HG03460 (cell line): Measurements from ENCODE around the gene ZFP37.
"Not testable (repeated sequence)": the region's sequence is repeated elsewhere in the genome, so short reads cannot be mapped to it uniquely, and the experiment has no call there.

Experiments
- ATAC-seq: cut with Tn5 transposase; IDR thresholded peaks from one replicate; pipeline ENCODE4 v1.9.1; 2021; ENCODE audit not compliant: unreplicated experiment

Gene ZFP37

DNA sequence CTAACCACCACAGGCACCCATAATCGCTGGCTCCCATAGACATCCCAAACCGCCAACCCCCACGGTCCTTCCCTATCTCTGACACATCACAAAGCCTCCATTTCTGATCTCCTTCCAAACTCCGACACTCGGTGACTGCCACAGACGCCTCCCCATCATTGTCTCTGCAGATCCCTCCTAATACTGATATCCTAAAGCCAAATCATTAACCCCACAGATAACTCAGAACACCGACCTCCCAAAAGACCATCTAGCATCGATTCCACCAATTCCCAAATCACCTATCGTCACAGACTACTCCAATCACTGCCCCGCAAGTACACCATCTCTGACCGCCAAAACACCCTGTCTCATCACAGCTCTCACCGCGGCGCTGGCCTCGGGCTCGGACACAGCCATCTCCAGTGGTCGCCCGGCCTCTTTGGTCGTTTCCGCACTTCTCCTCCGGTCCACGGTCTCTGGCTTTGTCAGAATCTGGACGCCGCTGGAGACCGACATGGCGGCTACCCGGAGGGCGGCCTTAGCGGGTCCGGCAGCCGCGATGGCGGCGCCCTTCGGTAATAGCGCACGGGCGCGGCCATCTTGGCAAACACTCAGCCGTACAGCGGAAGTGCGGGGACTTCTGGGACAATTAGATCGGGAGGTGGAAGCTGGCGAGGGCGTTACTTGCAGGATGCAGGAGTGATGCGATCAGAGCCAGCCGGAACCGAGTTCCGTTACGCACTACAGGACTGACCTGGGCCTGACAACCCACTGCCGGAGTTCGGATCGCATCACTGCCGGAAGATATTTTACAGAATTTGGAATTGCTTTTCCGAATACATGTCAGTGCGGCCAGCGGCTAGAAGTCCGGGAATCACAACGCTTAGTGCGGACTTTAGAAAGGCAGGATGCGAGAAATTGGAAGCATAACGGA is at the start of gene ZFP37:
TSS of gene ZFP37 (minus strand) at position 534 of the 916 bp plus-strand sequence. CDS start at position 498, 36 bp downstream.
- ATAC-seq: peak; percentile 93

DNA sequence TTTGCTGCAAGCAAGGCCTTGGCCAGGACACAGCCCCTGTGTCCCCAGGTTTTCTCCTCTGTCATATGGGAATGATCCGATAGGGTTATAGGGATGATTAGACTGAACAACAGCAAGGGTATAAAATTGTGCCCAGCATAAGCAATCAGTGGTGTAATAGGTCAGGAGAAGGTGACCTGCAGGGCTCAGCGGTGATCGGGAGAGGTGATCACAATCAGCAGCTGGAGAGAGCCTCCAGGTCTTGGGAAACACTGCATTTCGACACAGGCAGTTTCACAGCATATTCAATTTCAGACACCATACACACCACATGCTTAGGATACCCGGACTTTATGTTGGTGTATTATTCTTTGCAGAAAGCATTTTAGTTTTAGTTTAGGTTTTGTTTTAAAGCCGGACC is 48.8 kb upstream of the ZFP37 start:
- ATAC-seq: not testable (repeated sequence)

DNA sequence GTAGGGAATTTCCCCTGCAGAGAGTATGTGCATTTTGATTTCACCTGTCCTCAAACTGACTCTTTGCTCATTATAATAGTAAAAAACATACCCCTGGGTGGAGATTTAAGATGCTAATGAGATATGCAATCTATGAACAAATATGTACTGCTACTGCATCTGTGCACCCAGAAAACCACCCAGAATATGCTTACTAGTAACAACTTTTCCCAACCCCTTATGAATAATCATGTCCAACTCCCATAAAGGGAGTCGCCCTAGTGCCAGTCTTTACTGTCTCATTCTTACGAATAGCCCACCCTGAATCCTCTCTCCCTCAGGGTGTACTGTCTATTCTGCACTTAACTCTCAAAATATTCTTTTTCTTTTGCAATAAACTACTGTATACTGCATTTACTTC is 39.0 kb upstream of the ZFP37 start:
- ATAC-seq: no peak

DNA sequence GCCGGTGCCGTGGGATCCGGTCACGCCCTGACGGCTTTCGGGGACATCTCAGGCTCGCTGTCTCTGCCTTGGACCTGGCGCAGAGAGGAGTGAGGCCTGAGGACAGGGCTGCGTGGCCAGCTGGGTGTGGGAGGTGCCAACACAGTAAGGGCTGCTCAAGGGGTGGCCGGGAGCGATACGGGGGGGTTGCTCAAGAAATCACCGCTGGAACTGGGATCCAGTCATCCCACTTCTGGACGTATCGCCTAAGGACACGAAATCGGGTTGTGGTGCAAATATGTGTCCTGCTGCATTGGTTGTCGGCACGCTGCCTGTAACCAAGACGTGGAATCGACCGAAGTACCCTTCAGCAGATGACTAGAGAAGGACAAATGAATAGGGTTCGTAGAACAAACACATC is 33.4 kb upstream of the ZFP37 start:
- not testable (repeated sequence) for ATAC-seq

DNA sequence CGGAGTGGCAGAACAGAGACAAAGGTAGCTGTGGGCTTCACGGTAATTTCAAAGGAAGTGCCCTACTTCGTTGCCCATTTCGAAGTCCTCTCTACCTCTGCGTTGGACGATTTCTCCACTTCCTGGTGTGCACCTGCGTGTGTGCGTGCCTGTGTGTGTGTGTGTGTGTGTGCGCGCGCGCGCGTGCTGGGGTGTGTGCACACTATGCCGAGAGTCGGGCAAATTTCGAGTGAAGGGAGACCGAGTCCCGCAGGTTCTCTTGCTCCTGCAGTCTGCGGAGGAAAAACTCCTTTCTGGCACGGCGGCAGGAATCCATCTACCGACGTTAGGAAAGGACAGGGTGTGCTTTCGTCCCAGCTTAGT is 32.6 kb upstream of the ZFP37 start:
- not testable (repeated sequence) for ATAC-seq

DNA sequence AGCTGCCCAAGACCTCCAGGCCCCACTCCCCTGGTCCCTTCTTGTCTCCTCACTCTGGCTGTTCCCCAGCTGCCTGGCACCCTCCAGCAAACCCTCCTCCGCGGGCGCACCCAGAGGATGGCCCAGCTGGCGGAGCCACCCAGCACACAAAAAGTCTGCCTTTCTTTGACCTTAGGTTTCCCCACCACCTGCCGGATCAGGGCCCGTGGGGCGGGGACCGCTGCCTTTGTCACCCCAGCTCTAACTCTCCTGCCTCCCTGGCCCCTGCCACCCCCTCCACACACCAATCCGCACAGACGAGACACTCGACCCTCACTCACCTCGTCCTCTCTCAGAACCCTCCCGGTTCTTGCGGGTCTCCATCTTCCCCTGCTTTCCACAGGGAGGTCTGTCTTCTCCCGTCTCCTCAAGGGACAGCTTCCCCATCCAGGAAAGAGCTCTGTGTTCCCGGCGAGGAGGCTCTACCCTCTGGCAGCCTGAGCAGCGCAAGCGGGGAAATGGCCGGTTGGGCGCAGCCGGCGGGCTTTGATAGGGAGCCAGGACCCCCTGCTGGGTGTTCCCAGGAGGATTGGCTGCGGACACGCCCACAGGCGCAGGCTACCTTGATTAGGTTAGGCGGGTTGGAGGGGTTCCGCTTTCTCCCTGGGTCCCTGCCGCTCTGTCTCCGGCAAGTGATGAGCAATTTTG is 32.1 kb upstream of the ZFP37 start:
- ATAC-seq: not testable (repeated sequence)

DNA sequence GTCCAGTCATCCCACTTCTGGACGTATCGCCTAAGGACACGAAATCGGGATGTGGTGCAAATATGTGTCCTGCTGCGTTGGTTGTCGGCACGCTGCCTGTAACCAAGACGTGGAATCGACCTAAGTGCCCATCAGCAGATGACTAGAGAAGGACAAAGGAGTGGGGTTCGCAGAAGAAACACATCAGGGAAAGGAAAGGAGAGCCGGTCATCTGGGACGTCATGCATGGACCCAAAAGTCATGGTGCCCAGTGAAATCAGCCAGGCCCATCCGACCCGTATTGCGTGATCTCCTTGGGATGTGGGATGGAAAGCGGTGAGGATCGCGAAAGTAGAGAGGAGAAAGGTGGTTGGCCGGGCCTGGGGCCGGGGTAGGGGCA is 6.4 kb upstream of the ZFP37 start:
- ATAC-seq: not testable (repeated sequence)

DNA sequence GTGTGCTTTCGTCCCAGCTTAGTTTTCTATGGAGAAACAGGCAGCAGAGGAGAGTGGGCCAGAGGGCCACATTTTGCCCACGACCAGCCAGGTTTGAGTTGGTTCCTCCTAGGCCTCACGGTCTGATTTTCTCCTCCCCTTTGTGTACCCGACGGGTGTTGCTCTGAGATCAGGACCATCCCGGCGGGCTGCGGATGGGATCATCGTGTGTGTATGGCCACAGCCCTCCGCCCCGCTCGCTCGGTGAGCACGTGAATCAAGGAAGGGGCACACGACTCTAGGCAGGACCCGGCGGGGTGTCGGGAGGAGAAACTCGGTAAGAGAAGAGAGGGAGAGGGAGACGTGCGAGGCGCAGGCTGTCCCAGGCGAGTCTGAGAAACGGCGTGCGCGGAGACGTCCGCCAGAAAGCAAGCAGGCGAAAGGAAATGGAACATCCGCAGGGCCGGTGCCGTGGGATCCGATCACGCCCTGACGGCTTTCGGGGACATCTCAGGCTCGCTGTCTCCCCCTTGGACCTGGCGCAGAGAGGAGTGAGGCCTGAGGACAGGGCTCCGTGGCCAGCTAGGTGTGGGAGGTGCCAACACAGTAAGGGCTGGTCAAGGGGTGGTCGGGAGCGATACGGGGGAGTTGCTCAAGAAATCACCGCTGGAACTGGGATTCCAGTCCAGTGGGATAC is 5.9 kb upstream of the ZFP37 start:
- ATAC-seq: not testable (repeated sequence)

DNA sequence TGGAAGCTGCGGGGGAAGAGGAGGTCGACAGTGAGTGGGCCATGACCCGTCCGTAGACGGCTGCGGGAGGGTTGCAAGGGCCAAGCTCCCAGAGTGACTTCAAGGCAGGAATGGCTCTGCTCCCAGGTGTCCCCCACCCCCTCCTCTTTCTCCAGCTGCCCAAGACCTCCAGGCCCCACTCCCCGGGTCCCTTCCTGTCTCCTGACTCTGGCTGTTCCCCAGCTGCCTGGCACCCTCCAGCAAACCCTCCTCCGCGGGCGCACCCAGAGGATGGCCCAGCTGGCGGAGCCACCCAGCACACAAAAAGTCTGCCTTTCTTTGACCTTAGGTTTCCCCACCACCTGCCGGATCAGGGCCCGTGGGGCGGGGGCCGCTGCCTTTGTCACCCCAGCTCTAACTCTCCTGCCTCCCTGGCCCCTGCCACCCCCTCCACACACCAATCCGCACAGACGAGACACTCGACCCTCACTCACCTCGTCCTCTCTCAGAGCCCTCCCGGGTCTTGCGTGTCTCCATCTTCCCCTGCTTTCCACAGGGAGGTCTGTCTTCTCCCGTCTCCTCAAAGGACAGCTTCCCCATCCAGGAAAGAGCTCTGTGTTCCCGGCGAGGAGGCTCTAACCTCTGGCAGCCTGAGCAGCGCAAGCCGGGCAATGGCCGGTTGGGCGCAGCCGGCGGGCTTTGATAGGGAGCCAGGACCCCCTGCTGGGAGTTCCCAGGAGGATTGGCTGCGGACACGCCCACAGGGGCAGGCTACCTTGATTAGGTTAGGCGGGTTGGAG is 4.7 kb upstream of the ZFP37 start:
- ATAC-seq: not testable (repeated sequence)

DNA sequence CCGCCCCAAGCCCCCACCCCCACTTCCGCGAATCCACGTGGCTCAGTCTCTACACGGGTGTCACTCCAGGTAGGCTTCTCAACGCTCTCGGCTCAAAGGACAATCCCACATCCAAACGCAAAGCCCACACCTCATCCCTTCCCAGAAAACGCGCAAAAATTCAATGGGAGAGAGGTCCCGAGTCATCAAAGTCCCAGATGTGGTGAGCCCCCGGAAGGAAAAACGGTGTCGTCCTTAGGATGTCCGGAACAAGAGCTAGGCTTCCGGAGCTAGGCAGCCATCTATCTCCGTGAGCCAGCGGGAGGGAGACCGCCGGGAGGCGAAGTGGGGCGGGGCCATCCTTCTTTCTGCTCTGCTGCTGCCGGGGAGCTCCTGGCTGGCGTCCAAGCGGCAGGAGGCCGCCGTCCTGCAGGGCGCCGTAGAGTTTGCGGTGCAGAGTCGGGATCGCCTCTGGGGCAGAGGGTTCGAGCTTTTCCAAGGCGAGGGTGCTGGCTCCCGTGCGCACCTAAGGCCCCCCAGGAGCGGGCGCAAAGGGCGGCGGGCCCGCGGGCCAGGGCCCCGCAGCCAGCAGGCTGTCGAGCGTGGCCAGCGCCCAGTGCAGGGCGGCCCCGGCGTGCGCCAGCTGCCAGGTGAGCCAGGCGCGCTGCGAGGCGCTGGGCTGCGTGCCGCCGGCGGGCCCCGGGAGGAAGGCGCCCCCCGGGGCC is 3.2 kb upstream of the ZFP37 start:
- not testable (repeated sequence) for ATAC-seq

DNA sequence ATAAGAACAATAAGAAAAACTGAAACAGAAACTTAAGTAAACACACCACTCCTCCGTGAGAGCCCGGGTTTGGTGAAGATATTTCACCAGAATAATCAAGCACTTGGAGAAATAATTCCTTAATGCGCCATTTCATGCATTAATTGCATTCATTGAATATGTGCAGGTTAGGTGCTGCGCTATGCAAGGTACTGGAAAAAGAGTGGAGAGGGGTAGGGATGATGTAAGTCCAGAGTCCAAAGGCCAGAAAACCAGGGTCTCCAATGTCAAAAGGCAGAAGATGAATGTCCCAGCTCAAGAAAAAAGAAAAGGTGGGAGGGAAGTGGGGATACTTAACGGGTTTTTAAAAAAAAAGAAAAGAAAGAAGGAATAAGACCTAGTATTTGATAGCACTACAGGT is 669 bp upstream of the ZFP37 start:
- no peak for ATAC-seq

DNA sequence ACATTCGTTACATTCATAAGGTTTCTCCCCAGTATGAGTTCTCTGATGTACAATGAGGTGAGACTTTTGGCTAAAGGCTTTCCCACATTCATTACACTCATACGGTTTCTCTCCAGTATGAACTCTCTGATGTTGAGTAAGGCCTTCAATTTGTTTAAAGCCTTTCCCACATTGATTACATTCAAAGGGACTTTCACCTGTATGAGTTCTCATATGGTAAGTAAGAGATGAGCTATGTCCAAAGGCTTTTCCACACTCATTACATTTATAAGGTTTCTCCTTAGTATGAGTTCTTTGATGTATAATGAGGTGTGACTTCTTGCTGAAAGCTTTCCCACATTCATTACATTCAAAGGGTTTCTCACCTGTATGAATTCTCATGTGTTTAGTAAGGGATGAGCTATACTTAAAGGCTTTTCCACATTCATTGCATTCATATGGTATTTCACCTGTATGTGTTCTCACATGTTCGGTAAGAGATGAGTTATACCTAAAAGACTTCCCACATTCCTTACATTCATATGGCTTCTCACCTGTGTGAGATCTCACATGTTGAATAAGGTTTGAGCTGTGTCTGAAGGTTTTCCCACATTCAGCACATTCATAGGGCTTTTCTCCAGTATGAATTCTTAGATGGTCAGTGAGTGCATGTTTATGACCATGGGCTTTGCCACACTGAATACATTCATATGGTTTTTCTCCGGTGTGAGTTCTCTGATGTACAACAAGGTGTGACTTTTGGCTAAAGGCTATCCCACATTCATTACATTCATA is 13.5 kb downstream of the ZFP37 start:
- ATAC-seq: no peak

DNA sequence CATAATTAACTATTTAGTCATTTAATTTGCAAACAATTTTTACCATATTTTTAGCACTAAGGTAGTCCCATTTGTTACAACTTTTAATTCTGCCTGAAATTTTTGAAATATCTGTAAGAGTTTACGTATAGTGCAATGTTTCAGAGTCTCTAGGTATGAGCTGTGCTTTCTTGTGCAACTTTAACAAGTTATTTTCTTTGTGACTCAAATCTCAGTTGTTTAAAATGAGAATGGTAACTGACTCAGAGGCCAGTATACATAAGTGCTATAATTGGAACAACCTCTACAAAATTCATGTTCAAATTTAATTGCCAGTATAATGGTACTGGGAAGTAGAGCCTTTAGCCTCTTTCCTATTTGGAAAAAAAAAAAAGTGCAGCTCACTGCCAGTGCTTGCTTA is 30.3 kb downstream of the ZFP37 start:
- ATAC-seq: no peak

DNA sequence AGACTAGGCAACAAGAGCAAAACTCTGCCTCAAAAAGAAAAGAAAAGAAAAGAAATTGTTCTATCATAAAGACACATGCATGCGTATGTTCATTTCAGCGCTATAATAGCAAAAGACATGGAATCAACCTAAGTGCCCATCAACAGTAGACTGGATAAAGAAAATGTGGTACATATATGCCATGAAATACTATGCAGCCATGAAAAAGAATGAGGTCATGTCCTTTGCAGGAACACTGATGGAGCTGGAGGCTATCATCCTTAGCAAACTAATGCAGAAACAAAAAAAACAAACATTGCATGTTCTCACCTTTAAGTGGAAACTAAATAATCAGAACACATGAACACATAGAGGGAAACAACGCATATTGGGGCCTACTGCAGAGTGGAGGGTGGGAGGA is 38.3 kb downstream of the ZFP37 start:
- no peak for ATAC-seq

DNA sequence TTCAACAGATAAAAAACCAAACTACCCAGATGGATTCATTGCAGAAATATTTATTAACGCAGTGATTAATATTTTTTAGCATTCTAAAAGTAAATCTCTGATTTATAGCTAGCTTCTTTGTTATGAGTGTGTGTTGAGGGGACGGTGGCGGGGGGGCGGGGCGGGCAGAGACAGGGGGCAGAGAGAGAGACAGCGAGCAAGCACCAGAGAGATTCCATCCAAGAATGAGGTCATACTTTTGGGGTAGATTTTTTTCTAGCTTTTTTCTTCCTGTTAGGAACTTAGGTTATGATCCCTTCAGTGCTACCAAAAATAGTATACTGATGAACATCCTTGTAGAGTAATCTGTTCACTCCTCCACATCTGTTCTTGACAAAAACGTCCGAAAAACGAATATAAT is 44.0 kb downstream of the ZFP37 start:
- no peak for ATAC-seq

DNA sequence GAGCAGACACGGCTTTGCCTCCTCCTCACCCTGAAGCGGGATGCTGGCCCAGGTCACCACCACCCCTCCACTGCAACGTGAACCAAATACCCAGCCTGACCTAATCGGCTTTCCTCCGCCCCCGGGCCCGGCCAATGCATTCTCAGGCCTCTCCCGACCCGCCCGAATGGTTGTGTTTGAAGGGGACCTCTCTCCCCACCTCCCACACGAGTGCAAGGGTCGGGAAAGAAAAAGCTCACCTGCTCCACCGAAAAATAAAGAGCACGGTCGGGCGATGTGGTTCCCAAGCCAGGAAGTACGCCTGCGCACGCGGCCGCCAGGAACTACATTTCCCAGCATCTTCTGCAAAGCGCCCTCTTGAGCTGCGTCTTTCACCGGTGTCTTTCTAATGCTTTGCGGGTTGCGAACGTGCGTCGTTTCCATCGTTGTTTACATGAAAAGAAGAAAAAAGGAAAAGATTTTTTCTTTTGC is 44.6 kb downstream of the ZFP37 start, which contains the start of gene ZNF883:
TSS of gene ZNF883 (minus strand) at position 282 of the 471 bp plus-strand sequence.
- no peak for ATAC-seq

DNA sequence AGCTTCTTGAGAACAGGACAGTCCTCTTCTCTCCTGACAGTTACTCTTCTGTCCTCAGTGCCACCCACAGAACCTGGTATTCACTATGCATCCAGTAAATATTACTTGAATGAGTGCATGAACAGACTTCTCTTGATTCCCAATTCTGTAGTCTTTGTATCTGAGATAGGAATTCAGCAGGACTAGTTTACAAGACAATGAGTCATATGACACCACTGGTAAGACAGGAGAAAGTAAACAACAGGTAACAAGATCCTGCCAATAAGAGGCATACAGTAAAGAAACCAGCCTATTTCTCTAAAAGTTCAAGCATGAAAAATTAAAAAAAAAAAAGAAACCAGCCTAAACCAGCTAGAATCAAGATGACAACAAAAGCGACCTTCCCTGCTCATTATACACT is 50.7 kb downstream of the ZFP37 start:
- ATAC-seq: no peak

DNA sequence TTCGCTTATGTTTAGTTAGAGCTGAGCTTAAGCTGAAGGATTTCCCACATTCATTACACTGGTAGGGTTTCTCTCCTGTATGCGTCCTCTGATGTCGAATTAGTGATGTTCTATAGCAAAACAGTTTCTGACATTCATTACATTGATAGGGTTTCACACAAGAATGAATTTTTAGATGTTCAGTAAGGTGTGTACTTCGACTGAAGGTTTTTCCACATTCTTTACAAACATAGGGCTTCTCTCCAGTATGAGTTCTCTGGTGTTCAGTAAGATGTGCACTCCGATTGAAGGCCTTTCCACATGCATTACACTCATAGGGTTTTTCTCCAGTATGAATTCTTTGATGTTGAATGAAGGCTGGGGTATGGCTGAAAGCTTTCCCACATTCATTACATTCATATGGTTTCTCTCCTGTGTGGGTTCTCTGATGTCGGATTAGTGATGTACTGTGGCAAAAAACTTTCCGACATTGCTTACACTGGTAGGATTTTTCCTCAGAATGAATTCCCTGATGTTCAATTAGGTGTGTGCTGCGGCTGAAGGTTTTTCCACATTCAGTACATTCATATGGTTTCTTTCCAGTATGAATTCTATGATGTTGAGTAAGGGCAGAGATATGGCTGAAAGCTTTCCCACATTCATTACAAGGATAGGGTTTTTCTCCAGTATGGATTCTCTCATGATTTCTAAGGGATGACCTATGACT is 59.1 kb downstream of the ZFP37 start:
- ATAC-seq: no peak
